GM23248 (cell line): ENCODE data around the gene EXOG.

Experiments used
- EZH2 ChIP-seq: fragments of 200-600 bp; sonication (generic); IDR thresholded peaks from 2 replicates; pipeline ENCODE4 v1.6.1; 2018; ENCODE audit warnings: antibody characterized with exemption, mild to moderate bottlenecking; ENCODE audit not compliant: insufficient read depth, poor library complexity, severe bottlenecking
- EZH2phosphoT487 ChIP-seq: fragments of 200-600 bp; sonication (generic); IDR thresholded peaks from 2 replicates; pipeline ENCODE4 v1.6.1; 2018; ENCODE audit warnings: antibody characterized with exemption, moderate library complexity, mild to moderate bottlenecking, low read depth; ENCODE audit not compliant: insufficient read depth

DNA sequence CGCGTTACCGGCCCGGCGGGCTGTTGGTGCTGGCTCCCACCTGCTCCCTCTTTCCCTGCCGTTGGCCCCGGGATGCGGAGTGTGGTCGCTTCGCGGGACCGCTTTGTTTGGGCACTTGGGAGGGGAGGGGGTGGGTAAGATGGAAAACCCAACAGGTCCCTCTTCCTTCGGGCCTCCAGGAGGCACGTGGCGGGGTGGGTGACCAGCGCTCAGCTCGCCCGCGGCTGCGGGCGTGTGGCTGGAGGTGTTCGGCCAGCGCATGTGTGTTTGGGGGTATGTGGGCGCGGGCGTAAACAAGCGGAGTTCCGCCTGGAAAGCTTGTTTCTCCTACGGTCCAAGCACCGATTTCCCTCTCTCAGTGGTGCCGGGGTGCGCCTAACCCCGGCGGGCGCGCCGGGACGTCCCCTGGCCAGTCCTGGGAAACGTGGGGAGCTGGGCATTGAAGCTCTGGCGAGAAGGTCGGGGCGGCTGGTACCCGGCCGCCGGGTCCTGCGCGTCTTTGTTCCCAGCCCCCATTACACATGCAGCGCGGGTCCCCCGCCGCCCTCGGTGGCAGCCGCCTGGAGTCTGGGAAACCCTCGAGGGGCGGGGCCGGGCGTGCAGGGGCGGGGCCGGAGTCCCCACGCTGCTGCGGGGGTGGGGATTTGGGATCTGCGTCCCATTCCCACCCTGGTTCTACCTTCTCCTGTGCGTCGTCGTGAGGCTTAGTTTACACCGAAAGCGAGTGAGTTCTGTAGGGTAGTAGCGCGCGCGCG, 41.1 kb upstream of the EXOG start:
- TF ChIP-seq EZH2 (no peak), EZH2phosphoT487 (no peak)
